Jurkat, Clone E6-1 (cell line): ENCODE data around the gene LOXL3.

Experiments used
- DNase-seq: peaks from one replicate; pipeline ENCODE4 v3.0.0-alpha.2; 2011; ENCODE audit warnings: low read depth, low spot score
- H3K4me3 ChIP-seq: 2 replicates; pipeline ENCODE4 v1.5.1; 2011; ENCODE audit warnings: mild to moderate bottlenecking, low read length, control low read depth, moderate library complexity

LOXL3 gene

GRCh38 chr2:74554820-74555531 lies 1.2 kb upstream of the LOXL3 start:
- DNase-seq, result no peak

GRCh38 chr2:74552914-74553811 lies 579 bp downstream of the LOXL3 start:
- no peak overlapping the region for H3K4me3 ChIP-seq
- no peak for DNase-seq

More at GRCh38 chr2:74554820-74555531, 1.2 kb upstream of the LOXL3 start:
- peak overlapping the region; percentile 94 for H3K4me3 ChIP-seq

- H3K4me3 ChIP-seq, result no peak overlapping the region
Measured at GRCh38 chr2:74551942-74552913, 1.5 kb downstream of the LOXL3 start.

GRCh38 chr2:74551530-74551929 lies 2.2 kb downstream of the LOXL3 start:
- H3K4me3 ChIP-seq, result no peak overlapping the region
- no peak for DNase-seq

More at GRCh38 chr2:74551942-74552913, 1.5 kb downstream of the LOXL3 start:
- DNase-seq, result no peak

GRCh38 chr2:74550231-74550630 lies 3.5 kb downstream of the LOXL3 start:
- DNase-seq, result no peak
- no peak overlapping the region for H3K4me3 ChIP-seq

GRCh38 chr2:74548900-74549826 lies 4.6 kb downstream of the LOXL3 start:
- no peak for DNase-seq

GRCh38 chr2:74548285-74548899 lies 5.3 kb downstream of the LOXL3 start:
- DNase-seq, result no peak
- no peak overlapping the region for H3K4me3 ChIP-seq

More at GRCh38 chr2:74548900-74549826, 4.6 kb downstream of the LOXL3 start:
- H3K4me3 ChIP-seq, result no peak overlapping the region

- H3K4me3 ChIP-seq, result no peak overlapping the region
- DNase-seq, result no peak
Measured at GRCh38 chr2:74546004-74546403, 7.7 kb downstream of the LOXL3 start.

- no peak for DNase-seq
- H3K4me3 ChIP-seq, result no peak overlapping the region
Measured at GRCh38 chr2:74544634-74545033, 9.1 kb downstream of the LOXL3 start.

GRCh38 chr2:74542978-74543377 lies 10.8 kb downstream of the LOXL3 start:
- H3K4me3 ChIP-seq, result no peak overlapping the region
- no peak for DNase-seq

GRCh38 chr2:74540291-74540690 lies 13.5 kb downstream of the LOXL3 start:
- no peak for DNase-seq
- no peak overlapping the region for H3K4me3 ChIP-seq

GRCh38 chr2:74538881-74539339 lies 14.8 kb downstream of the LOXL3 start:
- no peak for DNase-seq
- H3K4me3 ChIP-seq, result no peak overlapping the region

GRCh38 chr2:74537140-74537539 lies 16.6 kb downstream of the LOXL3 start:
- DNase-seq, result no peak
- no peak overlapping the region for H3K4me3 ChIP-seq

GRCh38 chr2:74536166-74536950 lies 17.4 kb downstream of the LOXL3 start:
- no peak overlapping the region for H3K4me3 ChIP-seq
- no peak for DNase-seq

GRCh38 chr2:74535440-74535965 lies 18.2 kb downstream of the LOXL3 start:
- DNase-seq, result no peak
- H3K4me3 ChIP-seq, result no peak overlapping the region

- DNase-seq, result no peak
Measured at GRCh38 chr2:74534411-74534810, 19.3 kb downstream of the LOXL3 start.

GRCh38 chr2:74533464-74533863 lies 20.3 kb downstream of the LOXL3 start:
- no peak overlapping the region for H3K4me3 ChIP-seq
- DNase-seq, result no peak

More at GRCh38 chr2:74534411-74534810, 19.3 kb downstream of the LOXL3 start:
- no peak overlapping the region for H3K4me3 ChIP-seq
